GM12878 (cell line): Measurements from ENCODE around the gene SCLY. TPM values are rescaled to one million over a fixed set of nuclear protein-coding genes. Genes with fewer than 3 reads are reported as not detected.

Experiments
- ATAC-seq: fragments of 200-7000 bp; cut with Tn5 transposase; 3 replicates; pipeline ENCODE4 v1.9.1; 2020; ENCODE audit warnings: mild to moderate bottlenecking, moderate library complexity
- BruUV-seq: library from RNA; stranded (reverse); fragments of 400-500 nt; replicated peaks from 2 replicates; lab custom pipeline; 2021; lab: Mats Ljungman, UMichigan
- CTCF ChIA-PET: fragments of 300-600 bp; sonication (Branson Sonifier 250); formaldehyde crosslinking; extraction: SDS; loops from one replicate; lab custom pipeline; 2021; ENCODE audit warnings: inconsistent platforms; lab: Yijun Ruan, JAX
- POLR2A ChIA-PET: fragments of 350-600 bp; formaldehyde crosslinking; extraction: SDS; loops from one replicate; lab custom pipeline; 2021; ENCODE audit warnings: inconsistent platforms; lab: Charles Lee
- RAD21 ChIA-PET: fragments of 300-600 bp; sonication (Branson Sonifier 250); formaldehyde crosslinking; loops from one replicate; lab custom pipeline; 2023; ENCODE audit warnings: antibody characterized with exemption; ENCODE audit not compliant: unreplicated experiment; lab: Charles Lee
- SMC1A ChIA-PET: fragments of 300-600 bp; sonication (Branson Sonifier 250); formaldehyde crosslinking; loops from one replicate; lab custom pipeline; 2023; ENCODE audit not compliant: unreplicated experiment, uncharacterized antibody; lab: Charles Lee
- DNase-seq: peaks from one replicate; pipeline ENCODE4 v3.0.0-alpha.2; 2011; ENCODE audit warnings: low read depth, low spot score
- FAIRE-seq: peaks from 3 replicates; lab custom pipeline; 2011; peaks lifted over from hg19 to GRCh38; lab: Jason Lieb, UNC
- H2AFZ ChIP-seq: 2 replicates; pipeline ENCODE4 v1.6.0; 2011; ENCODE audit warnings: low read depth, low read length, control low read depth; ENCODE audit not compliant: control insufficient read depth
- H3K27ac ChIP-seq: 2 replicates; pipeline ENCODE4 v1.5.1; 2011; ENCODE audit warnings: control low read depth; ENCODE audit not compliant: control insufficient read depth, insufficient read depth
- H3K27me3 ChIP-seq, 2 experiments: replicated peaks in 1 of 2; 2 replicates each; pipeline versions ENCODE4 v1.6.0 to v1.6.1; 2011; ENCODE audit warnings: low read length in 1 of 2; ENCODE audit not compliant: control insufficient read depth in 2 of 2, insufficient read depth in 2 of 2
- H3K36me3 ChIP-seq, 2 experiments: 2 replicates each; pipeline ENCODE4 v1.5.1; 2011; ENCODE audit warnings: low read length in 1 of 2; ENCODE audit not compliant: control insufficient read depth in 2 of 2, insufficient read depth in 2 of 2
- H3K4me1 ChIP-seq: 2 replicates; pipeline ENCODE4 v1.6.1; 2011; ENCODE audit warnings: mild to moderate bottlenecking, low read length, moderate library complexity, mixed read lengths; ENCODE audit not compliant: control insufficient read depth, insufficient read depth
- H3K4me2 ChIP-seq: 2 replicates; pipeline ENCODE4 v1.6.0; 2011; ENCODE audit warnings: control low read depth; ENCODE audit not compliant: control insufficient read depth, insufficient read depth
- H3K4me3 ChIP-seq: fragments of 200-600 bp; sonication (generic); 2 replicates; pipeline ENCODE4 v1.5.1; 2016
- H3K79me2 ChIP-seq: 2 replicates; pipeline ENCODE4 v1.6.0; 2011; ENCODE audit warnings: low read length; ENCODE audit not compliant: control insufficient read depth, insufficient read depth
- H3K9ac ChIP-seq: 2 replicates; pipeline ENCODE4 v1.8.0; 2011; ENCODE audit warnings: low read length, control low read depth, mixed read lengths; ENCODE audit not compliant: control insufficient read depth, insufficient read depth
- H3K9me3 ChIP-seq: replicated peaks from 3 replicates; pipeline ENCODE4 v1.5.1; 2011; ENCODE audit warnings: mild to moderate bottlenecking, low read length; ENCODE audit not compliant: control insufficient read depth, insufficient read depth
- H4K20me1 ChIP-seq: 2 replicates; pipeline ENCODE4 v1.6.0; 2011; ENCODE audit not compliant: control insufficient read depth, insufficient read depth
- BMI1 ChIP-seq: fragments of 450-650 bp; IDR thresholded peaks from 2 replicates; pipeline ENCODE4 v1.6.1; 2016; ENCODE audit warnings: mild to moderate bottlenecking, moderate library complexity, borderline replicate concordance
- ELK1 ChIP-seq: IDR thresholded peaks from 2 replicates; pipeline ENCODE4 v1.6.1; 2012; ENCODE audit warnings: low read depth, low read length, improper control_type of control experiment
- FOXK2 ChIP-seq: fragments of 450-650 bp; IDR thresholded peaks from 2 replicates; pipeline ENCODE4 v1.6.1; 2017; ENCODE audit warnings: mild to moderate bottlenecking, moderate library complexity
- IKZF1 ChIP-seq: fragments of 450-650 bp; conservative IDR thresholded peaks from 2 replicates; pipeline ENCODE4 v1.6.1; 2017; ENCODE audit warnings: antibody characterized with exemption, mild to moderate bottlenecking
- JUNB ChIP-seq: IDR thresholded peaks from 2 replicates; pipeline ENCODE4 v1.6.1; 2016; ENCODE audit warnings: antibody characterized with exemption, mild to moderate bottlenecking
- MTA2 ChIP-seq: fragments of 450-650 bp; IDR thresholded peaks from 2 replicates; pipeline ENCODE4 v1.6.1; 2016; ENCODE audit warnings: low read depth, mild to moderate bottlenecking, moderate library complexity
- NFIC ChIP-seq: IDR thresholded peaks from 2 replicates; pipeline ENCODE4 v1.6.1; 2012; ENCODE audit warnings: low read depth, mild to moderate bottlenecking, inconsistent platforms, low read length, moderate library complexity
- NR2C2 ChIP-seq: IDR thresholded peaks from 2 replicates; pipeline ENCODE4 v1.6.1; 2011; ENCODE audit warnings: borderline replicate concordance, low read depth; ENCODE audit not compliant: control insufficient read depth, insufficient read length
- TAF1 ChIP-seq: IDR thresholded peaks from 2 replicates; pipeline ENCODE4 v1.6.1; 2011; ENCODE audit warnings: mild to moderate bottlenecking, low read depth, low read length, borderline replicate concordance
- USF1 ChIP-seq: IDR thresholded peaks from 2 replicates; pipeline ENCODE4 v1.6.1; 2011; ENCODE audit warnings: borderline replicate concordance, low read depth, mild to moderate bottlenecking, moderate library complexity, mixed read lengths, low read length; ENCODE audit not compliant: insufficient read depth; ENCODE audit errors: extremely low read length
- USF2 ChIP-seq: IDR thresholded peaks from 2 replicates; pipeline ENCODE4 v1.6.1; 2011; ENCODE audit warnings: low read depth, low read length, improper control_type of control experiment, borderline replicate concordance
- YBX1 ChIP-seq: fragments of 450-650 bp; IDR thresholded peaks from 2 replicates; pipeline ENCODE4 v1.6.1; 2016; ENCODE audit warnings: antibody characterized with exemption
- ZBTB11 ChIP-seq: fragments of 450-650 bp; formaldehyde crosslinking; IDR thresholded peaks from 2 replicates; pipeline ENCODE4 v1.5.0; 2022; ENCODE audit warnings: mild to moderate bottlenecking, missing genetic modification characterization
- ZNF207 ChIP-seq: fragments of 450-650 bp; IDR thresholded peaks from 2 replicates; pipeline ENCODE4 v1.6.1; 2014; ENCODE audit warnings: antibody characterized with exemption, mild to moderate bottlenecking, borderline replicate concordance
- ZSCAN29 ChIP-seq: fragments of 450-650 bp; IDR thresholded peaks from 2 replicates; pipeline ENCODE4 v1.6.1; 2017; ENCODE audit warnings: mild to moderate bottlenecking, moderate library complexity
- whole genome bisulfite sequencing: methylation state at CpG from one replicate; pipeline ENCODE4 v1.1.6; 2016; ENCODE audit warnings: low lambda C conversion rate; ENCODE audit not compliant: insufficient replicate concordance, insufficient coverage; ENCODE audit errors: missing lambda C conversion rate; 5-methylcytosine and 5-hydroxymethylcytosine counted together
- in situ Hi-C: fragments of 300-500 bp; cut with MboI; formaldehyde crosslinking; loops from 9 replicates; pipeline ENCODE4 v1.14.3; 2018; ENCODE audit warnings: mixed read lengths
- intact Hi-C: fragments of 100-400 bp; cut with micrococcal nuclease; formaldehyde crosslinking; loops from one replicate; pipeline ENCODE4 v1.14.2; 2022; ENCODE audit not compliant: unreplicated experiment
- polyA plus RNA-seq, 11 experiments: library from polyadenylated mRNA; depleted of rRNA in 4 of 11; unstranded in 6 of 11; stranded (reverse) in 5 of 11; fragments of >200 nt; fragmentation: Nextera tagmentation in 4 of 11; fragmentation: Illumina TruSeq in 1 of 11; extraction: Ambion mirVana in 4 of 11; extraction: Trizol in 1 of 11; gene quantifications; 1 replicate in 1 of 11; 2 replicates in 10 of 11; pipeline versions ENCODE4 v1.2.1 to v1.2.3, GENCODE V29; 2011 to 2016; ENCODE audit warnings: inconsistent platforms in 2 of 11, missing spikeins in 2 of 11, low read depth in 1 of 11
- total RNA-seq, 4 experiments: library from RNA; depleted of rRNA in 3 of 4; stranded (reverse); fragments of >200 nt in 3 of 4; fragmentation: Illumina TruSeq in 1 of 4; extraction: Trizol in 1 of 4; gene quantifications; 2 replicates each; pipeline versions ENCODE4 v1.2.1 to v1.2.3, GENCODE V29; 2013 to 2021

SCLY gene
- total and polyA plus RNA-seq, 10 of the 15 experiments (the other 5 are each of a cell fraction or from before 2014, with no cell fraction given), result 3.3 to 49.1 (median 32.3) TPM

GRCh38 chr2:238091436-238092060 lies 30.7 kb downstream of the SCLY start (continued):
- TF ChIP-seq NFIC (no peak), YBX1 (no peak), ZNF207 (no peak), JUNB (no peak), BMI1 (no peak)

- Histone ChIP-seq H3K36me3 (peaks cover 1 to 2% of the 10 kb centered on the region in 2 experiments; a peak in 3 of 4 replicates), H3K4me1 (no peaks in the 10 kb centered on the region), H3K27ac (no peak overlapping the region), H3K4me3 (no peak overlapping the region), H3K4me2 (no peak overlapping the region), H3K9ac (no peak overlapping the region), H3K79me2 (no peaks in the 10 kb centered on the region), H4K20me1 (no peaks in the 10 kb centered on the region), H3K9me3 (no peaks in the 10 kb centered on the region), H3K27me3 (no peaks in the 10 kb centered on the region), H2AFZ (no peak overlapping the region)
- SMC1A ChIA-PET, result no interaction called here
- DNase-seq (no peak), FAIRE-seq (no peak), ATAC-seq (no peak)
- CTCF ChIA-PET, result no interaction called here
- WGBS, result 98% methylated on average over 12 of the region's 12 CpGs
- intact Hi-C loops (no loop called here), in situ Hi-C loops (no loop called here)
- POLR2A ChIA-PET, result no interaction called here
- no TSS peak for BruUV-seq
- RAD21 ChIA-PET, result interaction anchor here (0.6 kb wide), 1 partner anchor 199 kb away, joined by 3 read pairs; no protein-coding TSS in a partner anchor
- no peak for TF ChIP-seq ELK1
- no peak for TF ChIP-seq MTA2
- no peak for TF ChIP-seq ZBTB11 (CRISPR knock-in tag)
- TF ChIP-seq TAF1, result no peak
- no peak for TF ChIP-seq USF1
- TF ChIP-seq ZSCAN29, result no peak
- TF ChIP-seq FOXK2, result no peak
- TF ChIP-seq NR2C2, result no peak
- TF ChIP-seq IKZF1, result no peak
- no peak for TF ChIP-seq NFIC
- no peak for TF ChIP-seq USF2
Measured at GRCh38 chr2:238092486-238093035, 31.8 kb downstream of the SCLY start.
